H1 (cell line): ENCODE results near the gene MGMT. TPM values are rescaled to one million over a fixed set of nuclear protein-coding genes. Genes with fewer than 3 reads are reported as not detected.

Source experiments
- CTCF ChIA-PET: fragments of 300-600 bp; sonication (Branson Sonifier 250); formaldehyde crosslinking; loops from one replicate; lab custom pipeline; 2021; ENCODE audit not compliant: partially characterized antibody; lab: Charles Lee
- POLR2A ChIA-PET: fragments of 300-600 bp; sonication (Branson Sonifier 250); formaldehyde crosslinking; loops from one replicate; lab custom pipeline; 2021; ENCODE audit warnings: inconsistent platforms; ENCODE audit not compliant: partially characterized antibody; lab: Charles Lee
- DNase-seq, 2 experiments: peaks; one replicate each; pipeline versions ENCODE4 v3.0.0 to v3.0.0-alpha.2; 2010 to 2022; ENCODE audit warnings: low spot score in 2 of 2, low read depth in 1 of 2, mixed read lengths in 1 of 2
- FAIRE-seq: peaks from 2 replicates; lab custom pipeline; 2011; peaks lifted over from hg19 to GRCh38; lab: Jason Lieb, UNC
- H2AFZ ChIP-seq: 2 replicates; pipeline ENCODE4 v1.8.1; 2012; ENCODE audit warnings: low read length, inconsistent platforms
- H2AK5ac ChIP-seq: 2 replicates; pipeline ENCODE4 v1.6.1; 2013; ENCODE audit warnings: low read depth, low read length
- H2BK120ac ChIP-seq: replicated peaks from 2 replicates; pipeline ENCODE3; 2013; ENCODE audit warnings: low read depth, low read length, inconsistent platforms
- H2BK12ac ChIP-seq: 2 replicates; pipeline ENCODE4 v1.6.1; 2013; ENCODE audit warnings: low read depth, low read length
- H2BK15ac ChIP-seq: 2 replicates; pipeline ENCODE4 v1.6.1; 2013; ENCODE audit warnings: low read length
- H2BK20ac ChIP-seq: 2 replicates; pipeline ENCODE4 v1.6.1; 2013; ENCODE audit warnings: low read length
- H2BK5ac ChIP-seq: 2 replicates; pipeline ENCODE4 v1.6.1; 2013; ENCODE audit warnings: low read depth, low read length
- H3K14ac ChIP-seq: 2 replicates; pipeline ENCODE4 v1.6.1; 2013; ENCODE audit warnings: inconsistent platforms; ENCODE audit not compliant: insufficient read length
- H3K18ac ChIP-seq: 2 replicates; pipeline ENCODE4 v1.6.1; 2013; ENCODE audit warnings: low read length; ENCODE audit errors: extremely low read depth
- H3K23ac ChIP-seq: 2 replicates; pipeline ENCODE4 v1.6.1; 2013; ENCODE audit warnings: inconsistent platforms; ENCODE audit not compliant: insufficient read length
- H3K23me2 ChIP-seq: 2 replicates; pipeline ENCODE4 v1.6.1; 2013; ENCODE audit warnings: low read depth, low read length
- H3K27ac ChIP-seq: 2 replicates; pipeline ENCODE4 v1.6.1; 2011; ENCODE audit warnings: low read depth, low read length, inconsistent platforms
- H3K27me3 ChIP-seq, 4 experiments: replicated peaks in 1 of 4; 1 replicate in 1 of 4; 2 replicates in 3 of 4; pipeline versions ENCODE4 v1.6.1 to v1.8.1; 2011 to 2013; ENCODE audit warnings: low read length in 3 of 4, mild to moderate bottlenecking in 3 of 4, inconsistent platforms in 2 of 4, mixed read lengths in 2 of 4, moderate library complexity in 1 of 4; ENCODE audit not compliant: control insufficient read depth in 3 of 4, insufficient read depth in 3 of 4; ENCODE audit errors: extremely low read depth in 1 of 4
- H3K36me3 ChIP-seq, 4 experiments: 2 replicates each; pipeline versions ENCODE4 v1.6.1 to v1.8.1; 2011 to 2013; ENCODE audit warnings: mild to moderate bottlenecking in 4 of 4, low read length in 3 of 4, moderate library complexity in 2 of 4, control low read depth in 1 of 4, inconsistent platforms in 1 of 4; ENCODE audit not compliant: insufficient read depth in 4 of 4, control insufficient read depth in 2 of 4
- H3K4ac ChIP-seq: replicated peaks from 2 replicates; pipeline ENCODE3; 2013; ENCODE audit warnings: low read length, low read depth, mixed read lengths, inconsistent platforms; ENCODE audit not compliant: insufficient read length
- H3K4me1 ChIP-seq, 4 experiments: replicated peaks in 1 of 4; 1 replicate in 1 of 4; 2 replicates in 3 of 4; pipeline versions ENCODE4 v1.6.1 to v1.8.1; 2011 to 2013; ENCODE audit warnings: low read length in 3 of 4, inconsistent platforms in 2 of 4, mixed read lengths in 1 of 4; ENCODE audit not compliant: insufficient read depth in 4 of 4, control insufficient read depth in 3 of 4
- H3K4me2 ChIP-seq, 2 experiments: 2 replicates each; pipeline versions ENCODE4 v1.6.1 to v1.8.1; 2011 to 2013; ENCODE audit warnings: low read depth in 2 of 2, low read length in 2 of 2, control low read depth in 1 of 2, inconsistent platforms in 1 of 2, mild to moderate bottlenecking in 1 of 2; ENCODE audit not compliant: insufficient read depth in 1 of 2
- H3K4me3 ChIP-seq, 4 experiments: fragments of 200-600, 300-600 bp in 1 of 4; sonication (generic), shearing (Covaris generic), sonication (Bioruptor Twin) in 1 of 4; 2 replicates each; pipeline versions ENCODE4 v1.5.1 to v1.8.1; 2011 to 2016; ENCODE audit warnings: low read length in 4 of 4, low read depth in 3 of 4, control low read depth in 2 of 4, inconsistent platforms in 2 of 4, mild to moderate bottlenecking in 2 of 4, mixed read lengths in 1 of 4, moderate library complexity in 1 of 4; ENCODE audit not compliant: insufficient read depth in 2 of 4; ENCODE audit errors: extremely low read depth in 1 of 4
- H3K56ac ChIP-seq: replicated peaks from 2 replicates; pipeline ENCODE3; 2013; ENCODE audit warnings: low read depth, mild to moderate bottlenecking, mixed read lengths, low read length, inconsistent platforms; ENCODE audit not compliant: insufficient read length
- H3K79me1 ChIP-seq: 2 replicates; pipeline ENCODE4 v1.6.1; 2013; ENCODE audit warnings: low read depth, low read length, control low read depth
- H3K79me2 ChIP-seq, 2 experiments: 2 replicates each; pipeline versions ENCODE4 v1.6.1 to v1.8.1; 2012 to 2013; ENCODE audit warnings: low read length in 2 of 2, mild to moderate bottlenecking in 2 of 2, inconsistent platforms in 1 of 2; ENCODE audit not compliant: insufficient read depth in 2 of 2, control insufficient read depth in 1 of 2
- H3K9ac ChIP-seq, 4 experiments: replicated peaks in 1 of 4; 1 replicate in 1 of 4; 2 replicates in 3 of 4; pipeline versions ENCODE4 v1.6.1 to v1.8.1; 2011 to 2013; ENCODE audit warnings: low read depth in 3 of 4, low read length in 3 of 4, control low read depth in 2 of 4, mild to moderate bottlenecking in 2 of 4, moderate library complexity in 2 of 4, inconsistent platforms in 1 of 4; ENCODE audit errors: extremely low read depth in 1 of 4
- H3K9me3 ChIP-seq, 2 experiments: 2 replicates each; pipeline versions ENCODE4 v1.6.1 to v1.8.1; 2012 to 2013; ENCODE audit warnings: mild to moderate bottlenecking in 2 of 2, moderate library complexity in 2 of 2, control low read depth in 1 of 2, inconsistent platforms in 1 of 2, low read depth in 1 of 2, low read length in 1 of 2, mixed read lengths in 1 of 2; ENCODE audit not compliant: insufficient read depth in 2 of 2
- H4K20me1 ChIP-seq, 2 experiments: replicated peaks in 1 of 2; 2 replicates each; pipeline versions ENCODE3 to v1.8.1; 2011 to 2013; ENCODE audit warnings: inconsistent platforms in 2 of 2, low read length in 2 of 2, mild to moderate bottlenecking in 1 of 2; ENCODE audit not compliant: insufficient read depth in 2 of 2, control insufficient read depth in 1 of 2
- H4K5ac ChIP-seq: 2 replicates; pipeline ENCODE4 v1.6.1; 2013; ENCODE audit warnings: low read length, low read depth, mixed read lengths, inconsistent platforms; ENCODE audit not compliant: insufficient read length
- H4K8ac ChIP-seq: 2 replicates; pipeline ENCODE4 v1.8.0; 2013; ENCODE audit warnings: mild to moderate bottlenecking, moderate library complexity, low read length, inconsistent platforms; ENCODE audit not compliant: insufficient read depth; ENCODE audit errors: extremely low read depth
- H4K91ac ChIP-seq: replicated peaks from 2 replicates; pipeline ENCODE3; 2013; ENCODE audit warnings: low read length, mixed read lengths, inconsistent platforms; ENCODE audit not compliant: insufficient read length
- ASH2L ChIP-seq: fragments of 200-600, 300-600 bp; sonication (generic); IDR thresholded peaks from one replicate; pipeline ENCODE4 v1.7.1; 2017; ENCODE audit warnings: low read length
- BACH1 ChIP-seq: IDR thresholded peaks from 2 replicates; pipeline ENCODE4 v1.6.1; 2012; ENCODE audit warnings: low read length, improper control_type of control experiment
- BCL11A ChIP-seq, 2 experiments: IDR thresholded peaks; one replicate each; pipeline ENCODE4 v1.6.1; 2011; ENCODE audit warnings: low read depth in 2 of 2, low read length in 2 of 2, mild to moderate bottlenecking in 2 of 2
- EP300 ChIP-seq, 2 experiments: IDR thresholded peaks; 1 replicate in 1 of 2; 2 replicates in 1 of 2; pipeline ENCODE4 v1.6.1; 2011 to 2012; ENCODE audit warnings: low read depth in 2 of 2, low read length in 2 of 2, mild to moderate bottlenecking in 2 of 2, borderline replicate concordance in 1 of 2, inconsistent platforms in 1 of 2, moderate library complexity in 1 of 2
- EZH2 ChIP-seq: fragments of 200-600 bp; sonication (generic); IDR thresholded peaks from 2 replicates; pipeline ENCODE4 v1.7.1; 2012; ENCODE audit warnings: low read depth, mild to moderate bottlenecking, moderate library complexity, low read length, inconsistent platforms; ENCODE audit not compliant: severe bottlenecking
- GTF2F1 ChIP-seq: IDR thresholded peaks from 2 replicates; pipeline ENCODE4 v1.6.1; 2012; ENCODE audit warnings: low read depth, low read length, improper control_type of control experiment, borderline replicate concordance
- NANOG ChIP-seq: IDR thresholded peaks from 2 replicates; pipeline ENCODE4 v1.6.1; 2011; ENCODE audit warnings: low read length, low read depth, mild to moderate bottlenecking, inconsistent platforms; ENCODE audit not compliant: insufficient read depth, poor library complexity, severe bottlenecking
- POU5F1 ChIP-seq: IDR thresholded peaks from 2 replicates; pipeline ENCODE4 v1.6.1; 2011; ENCODE audit warnings: low read depth, mild to moderate bottlenecking, low read length, moderate library complexity
- RBBP5 ChIP-seq: IDR thresholded peaks from 2 replicates; pipeline ENCODE4 v1.7.1; 2012; ENCODE audit warnings: low read depth, mild to moderate bottlenecking, inconsistent platforms, low read length, moderate library complexity, borderline replicate concordance
- SUZ12 ChIP-seq: fragments of 200-600 bp; sonication (generic); IDR thresholded peaks from 2 replicates; pipeline ENCODE4 v1.6.1; 2012; ENCODE audit warnings: mild to moderate bottlenecking, inconsistent platforms, low read length, moderate library complexity, mixed read lengths
- WGBS, 2 experiments: shearing (Covaris generic) in 1 of 2; methylation state at CpG; one replicate each; pipeline versions ENCODE4 v1.1.6 to v1.1.7; 2013 to 2015; ENCODE audit warnings: low lambda C conversion rate in 2 of 2, mixed read lengths in 2 of 2, inconsistent platforms in 1 of 2, low coverage in 1 of 2, missing lambda C conversion rate in 1 of 2; ENCODE audit not compliant: insufficient replicate concordance in 2 of 2, insufficient coverage in 1 of 2, insufficient read length in 1 of 2; ENCODE audit errors: extremely low coverage in 1 of 2, missing lambda C conversion rate in 1 of 2; 5-methylcytosine and 5-hydroxymethylcytosine counted together
- polyA plus RNA-seq, 7 experiments: library from polyadenylated mRNA; depleted of rRNA in 3 of 7; stranded (reverse) in 5 of 7; unstranded in 2 of 7; fragments of >200 nt in 5 of 7; fragments of 200-250 nt in 2 of 7; gene quantifications; 1 replicate in 5 of 7; 2 replicates in 1 of 7; 4 replicates in 1 of 7; pipeline versions ENCODE4 v1.2.1 to v1.2.3, GENCODE V29; 2011 to 2013; ENCODE audit warnings: missing spikeins in 2 of 7, mixed read lengths in 2 of 7
- total RNA-seq: library from RNA; stranded (reverse); fragmentation: NEBNext Ultra II Directional; extraction: Animal tissue kit (Norgen Biotek cat#: 25700); gene quantifications from 2 replicates; pipeline ENCODE4 v1.2.1, GENCODE V29; 2021
- TF ChIP-seq, protein P1 (sequence below): IDR thresholded peaks from 2 replicates; pipeline ENCODE4 v1.6.1; 2011; ENCODE audit warnings: low read depth, mild to moderate bottlenecking, low read length; ENCODE audit not compliant: insufficient read depth
- TF ChIP-seq, protein P2 (sequence below): IDR thresholded peaks from 2 replicates; pipeline ENCODE4 v1.6.1; 2012; ENCODE audit warnings: inconsistent platforms

Gene MGMT
- total and polyA plus RNA-seq, 2 of the 8 experiments (the other 6 are each of a cell fraction or from before 2014, with no cell fraction given) = 9.9 to 10.7 TPM

DNA sequence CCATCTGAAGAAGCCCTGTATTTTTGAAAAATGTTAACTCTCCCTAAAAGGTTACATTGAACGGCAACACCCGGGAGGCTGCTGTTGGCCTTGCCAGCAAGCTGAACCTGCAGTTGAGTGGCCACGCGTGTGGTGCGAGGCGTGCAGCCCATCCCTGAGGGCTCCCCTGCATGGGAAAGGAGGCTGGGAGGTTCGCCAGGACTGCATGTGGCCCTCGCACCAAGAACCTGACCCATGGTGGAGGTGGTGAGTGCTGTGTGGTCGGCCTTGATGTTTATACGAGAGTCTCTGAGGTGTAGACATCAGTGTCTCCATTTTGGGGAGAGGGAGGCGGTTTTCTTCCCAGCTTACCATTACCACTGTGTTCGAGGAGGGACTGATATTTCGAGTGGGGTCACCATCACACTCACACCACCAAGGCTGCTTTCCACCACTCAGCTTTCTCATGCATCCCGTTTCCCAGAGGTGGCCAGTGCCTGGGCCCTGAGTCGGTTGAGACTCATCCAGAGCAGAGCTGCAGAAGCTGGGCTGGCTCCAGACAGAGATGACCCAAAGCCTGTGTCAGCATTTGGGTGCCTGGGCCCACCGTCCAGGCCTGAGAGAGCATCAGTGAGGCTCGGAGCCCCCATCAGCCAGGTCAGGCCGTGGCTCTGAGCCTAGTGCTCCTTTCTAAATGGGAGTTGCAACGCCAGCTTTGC lies 274.4 kb downstream of the MGMT start:
- H3K4me3 ChIP-seq = no peak overlapping the region
- TF ChIP-seq GTF2F1 (no peak), EZH2 (no peak), EP300 (IDR thresholded peaks at IDR 0.05; ENCODE audit: borderline replicate concordance in 1 of 2, low read depth in 2 of 2, low read length in 2 of 2) (no peak), BACH1 (no peak), RBBP5 (no peak), NANOG (no peak), POU5F1 (no peak), ASH2L (no peak), BCL11A (IDR thresholded peaks at IDR 0.05; ENCODE audit: low read depth in 2 of 2, low read length in 2 of 2) (no peak), SUZ12 (no peak)
- TF ChIP-seq, protein P1, sequence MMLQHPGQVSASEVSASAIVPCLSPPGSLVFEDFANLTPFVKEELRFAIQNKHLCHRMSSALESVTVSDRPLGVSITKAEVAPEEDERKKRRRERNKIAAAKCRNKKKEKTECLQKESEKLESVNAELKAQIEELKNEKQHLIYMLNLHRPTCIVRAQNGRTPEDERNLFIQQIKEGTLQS = no peak
- TF ChIP-seq, protein P2, sequence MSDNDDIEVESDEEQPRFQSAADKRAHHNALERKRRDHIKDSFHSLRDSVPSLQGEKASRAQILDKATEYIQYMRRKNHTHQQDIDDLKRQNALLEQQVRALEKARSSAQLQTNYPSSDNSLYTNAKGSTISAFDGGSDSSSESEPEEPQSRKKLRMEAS = no peak

More for the DNA sequence above, 274.4 kb downstream of the MGMT start:
- peaks cover 0 to 1% of the 10 kb centered on the region in 2 experiments for H4K20me1 ChIP-seq
- 92% methylated on average over 19 of the region's 19 CpGs; no CpG with 5 or more reads in 1 of the 2 experiments for WGBS, 2 experiments
- no peak overlapping the region for H4K8ac ChIP-seq
- H2BK12ac ChIP-seq = no peak overlapping the region
- peaks cover 0 to 9% of the 10 kb centered on the region in 2 experiments; a peak in 2 of 4 replicates for H3K9me3 ChIP-seq
- no peak overlapping the region for H4K5ac ChIP-seq
- no peaks in the 10 kb centered on the region for H3K79me2 ChIP-seq
- H3K23ac ChIP-seq = no peak overlapping the region
- no peak overlapping the region for H2BK5ac ChIP-seq
- H3K79me1 ChIP-seq = no peaks in the 10 kb centered on the region
- no peak overlapping the region for H3K4me2 ChIP-seq
- H3K4me1 ChIP-seq = no peaks in the 10 kb centered on the region
- POLR2A ChIA-PET = no interaction called here
- no peak for FAIRE-seq
- H3K18ac ChIP-seq = no peak overlapping the region
- no peaks in the 10 kb centered on the region for H3K23me2 ChIP-seq
- H2AK5ac ChIP-seq = no peak overlapping the region
- H2BK20ac ChIP-seq = no peak overlapping the region
- DNase-seq = no peak
- CTCF ChIA-PET = no interaction called here
- H3K27ac ChIP-seq = no peak overlapping the region
- H3K9ac ChIP-seq = no peak overlapping the region
- no peak overlapping the region for H2BK120ac ChIP-seq
- H3K56ac ChIP-seq = no peak overlapping the region
- H3K4ac ChIP-seq = no peak overlapping the region
- H3K27me3 ChIP-seq = no peaks in the 10 kb centered on the region
- H3K14ac ChIP-seq = no peak overlapping the region
- H2AFZ ChIP-seq = no peak overlapping the region
- H3K36me3 ChIP-seq = no peaks in the 10 kb centered on the region; a peak in 1 of 8 replicates
- no peak overlapping the region for H4K91ac ChIP-seq
- no peak overlapping the region for H2BK15ac ChIP-seq
